ENCODE results near the gene SPATS2L. TPM values are rescaled to one million over a fixed set of nuclear protein-coding genes. Genes with fewer than 3 reads are reported as not detected.
A peak's percentile ranks its signal among the peaks of the same experiment; 100 is the strongest.

The SPATS2L gene
- total RNA-seq, 1 experiment from 2014 or later = 47.3 TPM

- Histone ChIP-seq H2AFZ (ENCODE audit: low read length) (no peak overlapping the region), H2BK12ac (ENCODE audit: insufficient read length, low read depth, low read length) (no peak overlapping the region), H2BK20ac (ENCODE audit: low read depth, low read length, poor library complexity, severe bottlenecking) (no peak overlapping the region), H3K9ac (ENCODE audit: extremely low read depth, insufficient read length, low read length) (no peak overlapping the region), H3K18ac (ENCODE audit: insufficient read length, low read depth, low read length) (no peak overlapping the region), H2BK120ac (ENCODE audit: low read depth, low read length, poor library complexity, severe bottlenecking) (no peak overlapping the region), H3K79me2 (ENCODE audit: insufficient read depth, low read length) (peaks cover 9% of the 10 kb centered on the region; the same call in 1 of the 2 replicates), H4K5ac (ENCODE audit: insufficient read length, low read depth, low read length) (no peak overlapping the region), H3K4ac (ENCODE audit: low read depth, low read length) (no peak overlapping the region), H2BK5ac (ENCODE audit: insufficient read length, low read length) (no peak overlapping the region), H3K27me3 (ENCODE audit: insufficient read depth, low read length) (no peaks in the 10 kb centered on the region), H4K8ac (replicated peaks; ENCODE audit: insufficient read length, low read depth, low read length) (no peak overlapping the region), H2AK5ac (ENCODE audit: insufficient read length, low read length) (no peak overlapping the region), H3K56ac (ENCODE audit: insufficient read length, low read depth, low read length) (no peak overlapping the region), H3K4me2 (ENCODE audit: insufficient read depth, insufficient read length, low read length) (no peak overlapping the region), H2BK15ac (ENCODE audit: low read depth, low read length) (no peak overlapping the region), H4K20me1 (ENCODE audit: control insufficient read depth, insufficient read depth, insufficient read length) (no peaks in the 10 kb centered on the region), H3K23ac (ENCODE audit: insufficient read length, low read depth, low read length) (no peak overlapping the region), H4K91ac (ENCODE audit: insufficient read length, low read depth, low read length) (no peak overlapping the region), H3K9me3 (ENCODE audit: control insufficient read depth, low read depth, low read length) (no peaks in the 10 kb centered on the region), H3K14ac (ENCODE audit: insufficient read depth, low read length) (no peak overlapping the region), H3T11ph (ENCODE audit: low read length) (no peak overlapping the region), H3K4me1 (ENCODE audit: insufficient read depth, low read length) (peaks cover 9% of the 10 kb centered on the region; the same call in 1 of the 2 replicates), H3K23me2 (ENCODE audit: insufficient read length, low read depth, low read length, poor library complexity, severe bottlenecking) (no peaks in the 10 kb centered on the region), H3K79me1 (ENCODE audit: insufficient read depth, low read depth, low read length, poor library complexity, severe bottlenecking) (peaks cover 2% of the 10 kb centered on the region), H3K27ac (ENCODE audit: insufficient read length, low read depth, low read length) (no peak overlapping the region)
- WGBS (ENCODE audit: extremely low coverage, insufficient read length, low lambda C conversion rate) = no CpG with 5 or more reads among the region's 4 CpGs
- H3K36me3 Mint-ChIP-seq (ENCODE audit: insufficient read depth in 1 of 3, low read depth in 3 of 3) = peaks cover 14 to 24% (median 16%) of the 10 kb centered on the region in 3 experiments; a peak in 6 of 7 replicates
- 0 out of 7 replicates have a peak overlapping the region, but pooled peaks of 1 of the 3 experiments have one; percentile 46 for H3K27ac Mint-ChIP-seq
- no peaks in the 10 kb centered on the region for H3K27me3 Mint-ChIP-seq (ENCODE audit: low read depth)
- no peak for TF ChIP-seq CTCF (conservative IDR thresholded peaks at IDR 0.05)
- H3K4me3 Mint-ChIP-seq = no peak overlapping the region
- no peaks in the 10 kb centered on the region for H3K9me3 Mint-ChIP-seq
- H3K4me1 Mint-ChIP-seq = peaks cover 15 to 24% of the 10 kb centered on the region in 2 experiments
- no peak for DNase-seq
These were observed 97.3 kb downstream of the SPATS2L start for GRCh38 chr2:200403814-200404213.
